DND-41 (cell line): ENCODE results near the gene TWF1.

ENCODE experiments used
- ATAC-seq: fragments of 200-7000 bp; cut with Tn5 transposase; 3 replicates; pipeline ENCODE4 v1.9.1; 2021; ENCODE audit warnings: low read depth; ENCODE audit not compliant: insufficient read depth
- DNase-seq: peaks from one replicate; pipeline ENCODE4 v3.0.0-alpha.2; 2020
- H2AFZ ChIP-seq: 2 replicates; pipeline ENCODE4 v1.6.0; 2012; ENCODE audit warnings: low read depth, low read length
- H3K27ac ChIP-seq: 2 replicates; pipeline ENCODE4 v1.5.1; 2012; ENCODE audit warnings: low read length, inconsistent platforms
- H3K27me3 ChIP-seq: fragments of 200-600 bp; sonication (generic); 2 replicates; pipeline ENCODE4 v1.6.0; 2012; ENCODE audit warnings: low read length, mild to moderate bottlenecking, inconsistent platforms; ENCODE audit not compliant: insufficient read depth, poor library complexity
- H3K36me3 ChIP-seq: 2 replicates; pipeline ENCODE4 v1.5.1; 2012; ENCODE audit warnings: low read length, inconsistent platforms; ENCODE audit not compliant: insufficient read depth
- H3K4me1 ChIP-seq: 2 replicates; pipeline ENCODE4 v1.5.1; 2012; ENCODE audit warnings: mild to moderate bottlenecking, low read length; ENCODE audit not compliant: insufficient read depth
- H3K4me2 ChIP-seq: 2 replicates; pipeline ENCODE4 v1.6.0; 2012; ENCODE audit warnings: mild to moderate bottlenecking, moderate library complexity, low read length, inconsistent platforms; ENCODE audit not compliant: insufficient read depth
- H3K4me3 ChIP-seq, 2 experiments: fragments of 200-600 bp in 1 of 2; shearing (Covaris generic) in 1 of 2; 2 replicates each; pipeline ENCODE4 v1.5.1; 2012 to 2016; ENCODE audit warnings: inconsistent platforms in 2 of 2, low read length in 2 of 2, mild to moderate bottlenecking in 2 of 2, low read depth in 1 of 2, moderate library complexity in 1 of 2
- H3K79me2 ChIP-seq: 2 replicates; pipeline ENCODE4 v1.6.0; 2012; ENCODE audit warnings: low read length, inconsistent platforms; ENCODE audit not compliant: insufficient read depth
- H3K9ac ChIP-seq: 2 replicates; pipeline ENCODE4 v1.6.0; 2012; ENCODE audit warnings: low read depth, mild to moderate bottlenecking, inconsistent platforms, low read length, moderate library complexity
- H3K9me3 ChIP-seq: 2 replicates; pipeline ENCODE4 v1.5.1; 2012; ENCODE audit warnings: low read length, moderate library complexity, mild to moderate bottlenecking, inconsistent platforms; ENCODE audit not compliant: insufficient read depth, severe bottlenecking
- H4K20me1 ChIP-seq: 2 replicates; pipeline ENCODE4 v1.6.0; 2012; ENCODE audit warnings: low read length; ENCODE audit not compliant: insufficient read depth
- EZH2 ChIP-seq: IDR thresholded peaks from 3 replicates; pipeline ENCODE4 v1.6.1; 2012; ENCODE audit warnings: borderline replicate concordance, low read depth, mild to moderate bottlenecking, moderate library complexity, low read length, inconsistent platforms; ENCODE audit not compliant: severe bottlenecking
- TF ChIP-seq, protein P1 (sequence below): IDR thresholded peaks from 2 replicates; pipeline ENCODE4 v1.5.1; 2012; ENCODE audit warnings: borderline replicate concordance, low read length, moderate library complexity, mild to moderate bottlenecking; ENCODE audit not compliant: poor library complexity, severe bottlenecking; ENCODE audit errors: extremely low read depth

Gene TWF1

DNA sequence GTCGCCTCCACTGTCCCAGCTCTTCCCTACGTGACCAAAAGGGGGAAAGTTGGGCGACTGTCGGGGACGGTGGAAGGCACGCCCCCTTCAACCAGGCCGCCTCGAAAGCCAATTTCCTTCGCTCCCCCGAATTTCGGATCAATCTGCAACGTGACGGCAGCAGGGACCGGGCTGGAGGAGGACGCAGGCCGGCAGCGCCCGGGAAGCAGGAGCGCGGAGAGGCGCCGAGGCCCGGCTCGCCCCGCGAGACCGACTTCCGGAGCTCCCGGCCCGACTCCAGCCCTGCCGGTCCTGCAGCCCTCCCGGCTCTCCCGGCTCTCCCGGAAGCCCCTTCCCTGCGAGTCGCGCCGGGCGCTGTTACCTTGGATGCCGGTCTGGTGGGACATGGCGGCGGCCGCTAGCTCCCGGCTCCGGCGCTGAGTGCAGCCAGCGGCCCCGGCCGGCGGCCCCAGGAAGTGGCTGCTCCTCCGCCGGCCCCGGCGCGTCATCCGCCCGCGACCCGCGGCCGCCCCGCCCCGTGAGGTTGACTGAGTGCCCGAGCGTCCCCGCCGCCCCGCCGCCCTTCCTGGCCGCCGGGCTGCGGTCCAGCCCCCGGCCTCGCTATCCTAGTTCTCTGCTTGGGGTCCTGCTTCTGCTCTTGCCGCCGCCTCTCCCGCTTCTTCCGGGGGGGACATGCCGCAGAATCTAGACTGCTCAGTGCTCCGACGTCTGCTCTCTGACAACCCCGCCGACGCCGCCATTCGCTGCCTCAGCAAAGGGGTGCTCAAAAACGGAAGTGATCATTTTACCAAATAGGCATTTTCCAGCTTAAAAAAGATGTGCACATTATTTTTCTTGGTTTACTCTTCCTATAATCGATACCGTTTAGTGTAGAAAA lies at the start of gene TWF1:
Gene TWF1, minus strand, starts transcription at position 458 of the 877 bp plus-strand sequence. Its CDS starts 72 bp downstream, at position 386.
- H3K79me2 ChIP-seq, result peaks cover 54% of the 10 kb centered on the region
- peak within 1 kb of the TSS; percentile 89 for H3K27ac ChIP-seq
- H3K4me1 ChIP-seq, result peaks cover 37% of the 10 kb centered on the region
- TF ChIP-seq EZH2, result no peak
- TF ChIP-seq, protein P1, sequence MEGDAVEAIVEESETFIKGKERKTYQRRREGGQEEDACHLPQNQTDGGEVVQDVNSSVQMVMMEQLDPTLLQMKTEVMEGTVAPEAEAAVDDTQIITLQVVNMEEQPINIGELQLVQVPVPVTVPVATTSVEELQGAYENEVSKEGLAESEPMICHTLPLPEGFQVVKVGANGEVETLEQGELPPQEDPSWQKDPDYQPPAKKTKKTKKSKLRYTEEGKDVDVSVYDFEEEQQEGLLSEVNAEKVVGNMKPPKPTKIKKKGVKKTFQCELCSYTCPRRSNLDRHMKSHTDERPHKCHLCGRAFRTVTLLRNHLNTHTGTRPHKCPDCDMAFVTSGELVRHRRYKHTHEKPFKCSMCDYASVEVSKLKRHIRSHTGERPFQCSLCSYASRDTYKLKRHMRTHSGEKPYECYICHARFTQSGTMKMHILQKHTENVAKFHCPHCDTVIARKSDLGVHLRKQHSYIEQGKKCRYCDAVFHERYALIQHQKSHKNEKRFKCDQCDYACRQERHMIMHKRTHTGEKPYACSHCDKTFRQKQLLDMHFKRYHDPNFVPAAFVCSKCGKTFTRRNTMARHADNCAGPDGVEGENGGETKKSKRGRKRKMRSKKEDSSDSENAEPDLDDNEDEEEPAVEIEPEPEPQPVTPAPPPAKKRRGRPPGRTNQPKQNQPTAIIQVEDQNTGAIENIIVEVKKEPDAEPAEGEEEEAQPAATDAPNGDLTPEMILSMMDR, result peak; percentile 27
- H3K4me2 ChIP-seq, result peak within 1 kb of the TSS; percentile 89
- no peaks in the 10 kb centered on the region for H3K9me3 ChIP-seq
- H3K4me3 ChIP-seq, result peak within 1 kb of the TSS; percentile 74 to 90
- peaks cover 11% of the 10 kb centered on the region; the same call in 1 of the 2 replicates for H4K20me1 ChIP-seq
- H2AFZ ChIP-seq, result peak within 1 kb of the TSS; percentile 88
- ATAC-seq (peak; percentile 91), DNase-seq (peak; percentile 81)
- peak within 1 kb of the TSS; percentile 98 for H3K9ac ChIP-seq
- peaks cover 5% of the 10 kb centered on the region for H3K27me3 ChIP-seq
- peaks cover 28% of the 10 kb centered on the region for H3K36me3 ChIP-seq

DNA sequence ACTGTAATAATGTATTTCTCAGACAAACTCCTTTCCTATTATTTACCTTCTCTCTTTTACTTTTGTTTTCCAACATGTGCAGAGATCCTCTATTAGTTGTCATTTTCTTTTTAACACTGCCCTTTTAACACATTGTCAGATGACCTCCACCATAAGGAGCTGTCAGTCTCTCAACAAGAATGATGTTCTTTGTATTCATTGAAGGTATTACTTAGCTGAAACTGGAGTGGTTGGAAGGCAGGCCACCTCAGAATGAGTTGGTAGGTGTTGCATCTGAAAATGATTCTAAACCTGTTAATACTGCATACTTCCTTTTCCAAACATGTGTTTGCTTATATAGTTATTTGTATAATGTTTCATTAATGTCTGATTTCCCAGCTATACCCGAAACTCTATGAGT lies 46.6 kb upstream of the TWF1 start:
- ATAC-seq (no peak), DNase-seq (no peak)
- Histone ChIP-seq H3K4me3 (no peak overlapping the region), H3K4me2 (no peak overlapping the region), H3K27me3 (no peaks in the 10 kb centered on the region), H3K27ac (no peak overlapping the region), H3K79me2 (no peaks in the 10 kb centered on the region), H4K20me1 (no peaks in the 10 kb centered on the region), H3K9me3 (no peaks in the 10 kb centered on the region), H3K9ac (no peak overlapping the region), H2AFZ (no peak overlapping the region), H3K4me1 (no peaks in the 10 kb centered on the region), H3K36me3 (no peaks in the 10 kb centered on the region)
- TF ChIP-seq, protein P1, result no peak
- TF ChIP-seq EZH2, result no peak

DNA sequence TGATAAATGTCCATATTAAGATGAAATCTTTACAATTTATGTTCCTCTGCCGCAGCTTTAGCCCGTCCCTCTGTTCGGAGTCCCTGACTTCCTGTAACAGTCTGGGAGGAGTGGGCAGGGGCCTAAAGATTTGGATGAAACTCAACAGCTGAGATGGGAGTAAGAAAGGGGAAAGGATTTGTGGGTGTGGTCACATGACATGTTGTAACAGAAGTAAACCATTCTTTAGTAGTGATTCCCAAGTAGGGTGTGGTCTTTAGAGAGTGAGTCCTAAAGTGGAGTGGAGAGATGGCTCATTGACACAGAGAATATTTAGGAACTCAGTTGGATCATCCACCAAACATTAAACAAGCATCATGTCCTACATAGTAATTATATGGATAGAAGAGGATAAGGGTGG lies 42.7 kb upstream of the TWF1 start:
- Histone ChIP-seq H3K9me3 (no peaks in the 10 kb centered on the region), H3K27me3 (no peaks in the 10 kb centered on the region), H3K4me1 (no peaks in the 10 kb centered on the region), H3K79me2 (no peaks in the 10 kb centered on the region), H3K4me2 (no peak overlapping the region), H4K20me1 (no peaks in the 10 kb centered on the region), H2AFZ (no peak overlapping the region), H3K36me3 (no peaks in the 10 kb centered on the region), H3K9ac (no peak overlapping the region), H3K4me3 (no peak overlapping the region), H3K27ac (no peak overlapping the region)
- DNase-seq (no peak), ATAC-seq (no peak)
- no peak for TF ChIP-seq EZH2
- TF ChIP-seq, protein P1, result no peak
